Femur (tissue), 1 donor: Measurements from ENCODE around the gene SRRM2.

ENCODE experiments used
- DNase-seq: peaks from one replicate; pipeline ENCODE4 v3.0.0-alpha.2; 2017

SRRM2 gene

DNA sequence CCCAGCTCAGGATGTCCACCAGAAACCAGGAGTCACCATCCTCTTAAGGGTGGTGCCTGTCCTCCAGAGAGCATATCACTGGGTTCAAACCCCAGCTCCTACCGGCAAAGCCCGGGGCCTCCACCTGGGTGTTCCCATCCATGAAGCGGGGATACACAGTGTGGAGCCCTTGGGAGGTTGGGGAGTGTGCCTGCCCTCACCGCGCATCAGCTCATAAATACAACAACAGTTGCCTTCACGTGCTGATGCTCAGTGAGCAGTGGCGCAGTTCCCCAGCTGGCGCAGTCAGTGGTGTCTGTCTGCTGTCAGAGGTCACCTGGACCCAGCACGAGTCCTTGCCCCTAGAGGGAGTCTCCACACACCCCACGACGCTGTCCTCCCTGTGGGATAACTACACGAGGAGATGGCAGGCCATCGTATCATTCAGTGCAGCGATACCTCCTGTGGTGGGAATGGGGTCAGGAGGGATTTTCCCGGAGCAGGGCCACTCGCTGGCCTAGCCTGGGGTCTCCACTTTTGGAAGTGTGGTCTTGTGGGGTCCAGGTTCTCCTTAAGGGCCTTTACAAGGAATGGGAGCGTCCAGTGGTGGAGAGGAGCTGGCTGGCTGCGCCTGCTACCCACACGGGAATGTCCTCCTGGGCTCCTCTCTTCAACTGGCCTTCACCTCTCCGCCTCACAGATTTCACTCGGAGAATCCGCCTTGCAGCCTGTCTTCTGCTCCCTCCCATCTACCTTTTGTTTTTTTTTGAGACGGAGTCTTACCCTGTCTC lies 26.9 kb downstream of the SRRM2 start:
- peak; percentile 19 for DNase-seq

DNA sequence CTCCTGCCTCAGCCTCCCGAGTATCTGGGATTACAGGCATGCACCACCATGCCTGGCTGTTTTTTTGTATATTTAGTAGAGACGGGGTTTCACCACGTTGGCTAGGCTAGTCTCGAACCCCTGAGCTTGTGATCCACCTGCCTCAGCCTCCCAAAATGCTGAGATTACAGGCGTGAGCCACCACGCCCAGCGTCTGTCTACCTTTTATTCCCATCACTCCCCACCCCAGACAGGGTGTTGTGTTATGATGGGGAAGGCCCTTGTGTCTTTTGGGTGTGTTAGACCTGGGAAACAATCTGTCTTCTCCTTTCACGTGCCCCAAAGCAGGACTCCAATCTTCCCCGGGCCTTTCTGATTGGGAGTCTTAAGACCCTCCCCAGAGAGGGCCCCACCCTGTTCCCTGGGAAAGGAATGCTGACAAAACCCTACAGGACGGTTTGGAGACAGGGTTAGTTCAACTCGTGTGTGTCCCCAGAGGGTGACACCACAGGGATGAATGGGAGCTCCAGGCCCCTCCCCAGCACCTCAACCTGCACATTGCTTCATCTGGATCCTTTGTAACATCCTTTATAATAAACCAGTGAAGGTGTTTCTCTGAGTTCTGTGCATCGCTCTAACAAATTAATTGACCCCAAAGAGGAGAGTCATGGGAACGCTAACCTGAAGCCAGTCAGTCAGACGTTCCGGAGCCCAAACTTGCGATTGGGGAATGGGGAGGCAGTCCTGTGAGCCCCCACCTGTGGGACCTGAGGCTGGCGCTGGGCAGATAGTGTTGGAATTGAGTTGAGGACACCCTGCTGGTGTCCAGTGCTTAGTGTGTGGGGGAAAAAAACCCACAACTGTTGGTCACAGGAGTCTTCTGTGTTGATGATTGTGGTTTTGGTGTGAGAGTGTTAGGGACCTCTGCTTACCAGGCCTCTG lies 27.8 kb downstream of the SRRM2 start:
- DNase-seq, result peak; percentile 5

DNA sequence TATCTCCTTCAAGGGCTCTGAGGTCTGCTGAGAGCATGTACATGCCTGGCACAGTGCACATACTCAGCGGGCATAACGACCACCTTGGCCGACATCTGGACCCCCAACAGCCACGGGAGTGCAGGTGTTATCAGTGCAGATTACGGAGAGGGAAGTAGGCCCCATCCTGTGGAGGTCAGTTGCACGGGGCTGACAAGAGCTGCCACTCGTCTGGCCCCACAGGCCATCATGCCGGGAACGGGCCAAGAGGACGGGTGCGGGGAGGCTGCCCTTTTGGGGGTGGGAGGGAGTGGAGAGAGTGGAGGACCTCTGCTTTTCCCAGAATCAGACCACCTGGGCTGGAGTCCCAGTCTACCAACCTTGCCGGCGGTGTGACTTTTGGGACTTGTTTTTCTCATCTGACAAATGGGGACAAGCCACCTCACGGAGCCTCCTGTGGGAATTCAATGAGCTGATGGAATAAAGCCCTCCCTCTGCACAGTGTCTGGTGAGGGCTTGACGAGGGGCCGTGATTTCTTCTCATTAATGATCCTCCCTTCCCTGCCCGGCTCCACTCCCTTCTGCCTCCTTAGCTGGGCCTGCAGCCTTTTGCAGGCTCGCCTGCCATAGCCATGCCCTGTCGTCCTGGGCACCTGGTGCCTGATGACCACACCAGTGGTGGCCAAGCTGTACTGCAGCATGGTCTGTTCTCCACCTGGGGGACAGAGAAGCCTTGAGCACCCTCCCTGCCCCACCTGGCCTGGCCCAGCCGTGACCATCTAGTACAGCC lies 30.3 kb downstream of the SRRM2 start:
- DNase-seq, result peak; percentile 13

GRCh38 chr16:2783581-2784357 lies 31.3 kb downstream of the SRRM2 start:
- DNase-seq, result peak; percentile 5

- peak; percentile 14 for DNase-seq
Measured at GRCh38 chr16:2784358-2785100, 32.1 kb downstream of the SRRM2 start.

GRCh38 chr16:2785101-2785991 lies 32.9 kb downstream of the SRRM2 start:
- peak; percentile 19 for DNase-seq

- peak; percentile 11 for DNase-seq
Measured at GRCh38 chr16:2786061-2786825, 33.8 kb downstream of the SRRM2 start.

GRCh38 chr16:2786826-2787151 lies 34.4 kb downstream of the SRRM2 start:
- DNase-seq, result no peak

GRCh38 chr16:2787406-2787805 lies 35.0 kb downstream of the SRRM2 start, which contains the start of gene PRSS33:
TSS of gene PRSS33 (minus strand) at chr16:2787560. CDS start at chr16:2786547, 1,013 bp downstream.
- DNase-seq, result peak; percentile 13

GRCh38 chr16:2787961-2788360 lies 35.5 kb downstream of the SRRM2 start:
- DNase-seq, result peak; percentile 4

GRCh38 chr16:2790631-2791030 lies 38.2 kb downstream of the SRRM2 start:
- DNase-seq, result no peak

DNA sequence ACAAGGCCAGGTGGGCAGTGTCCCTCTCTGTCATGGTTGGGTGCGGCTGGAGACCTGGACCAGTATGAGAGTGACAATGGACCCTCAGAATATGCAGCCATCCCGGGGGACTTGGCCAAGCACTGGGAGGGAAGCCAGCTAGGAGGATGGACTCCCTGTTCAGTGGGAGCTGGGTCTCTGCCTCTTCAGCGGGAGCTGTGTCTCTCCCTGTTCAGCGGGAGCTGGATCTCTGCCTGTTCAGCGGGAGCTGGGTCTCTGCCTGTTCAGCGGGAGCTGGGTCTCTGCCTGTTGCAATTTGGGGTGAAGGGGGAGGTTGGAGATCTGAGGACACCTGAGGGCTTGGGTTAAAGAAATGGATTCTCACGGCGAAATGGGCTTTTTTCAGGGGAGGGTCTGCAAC lies 38.7 kb downstream of the SRRM2 start:
- no peak for DNase-seq

- DNase-seq, result no peak
Measured at GRCh38 chr16:2792940-2793339, 40.5 kb downstream of the SRRM2 start.

DNA sequence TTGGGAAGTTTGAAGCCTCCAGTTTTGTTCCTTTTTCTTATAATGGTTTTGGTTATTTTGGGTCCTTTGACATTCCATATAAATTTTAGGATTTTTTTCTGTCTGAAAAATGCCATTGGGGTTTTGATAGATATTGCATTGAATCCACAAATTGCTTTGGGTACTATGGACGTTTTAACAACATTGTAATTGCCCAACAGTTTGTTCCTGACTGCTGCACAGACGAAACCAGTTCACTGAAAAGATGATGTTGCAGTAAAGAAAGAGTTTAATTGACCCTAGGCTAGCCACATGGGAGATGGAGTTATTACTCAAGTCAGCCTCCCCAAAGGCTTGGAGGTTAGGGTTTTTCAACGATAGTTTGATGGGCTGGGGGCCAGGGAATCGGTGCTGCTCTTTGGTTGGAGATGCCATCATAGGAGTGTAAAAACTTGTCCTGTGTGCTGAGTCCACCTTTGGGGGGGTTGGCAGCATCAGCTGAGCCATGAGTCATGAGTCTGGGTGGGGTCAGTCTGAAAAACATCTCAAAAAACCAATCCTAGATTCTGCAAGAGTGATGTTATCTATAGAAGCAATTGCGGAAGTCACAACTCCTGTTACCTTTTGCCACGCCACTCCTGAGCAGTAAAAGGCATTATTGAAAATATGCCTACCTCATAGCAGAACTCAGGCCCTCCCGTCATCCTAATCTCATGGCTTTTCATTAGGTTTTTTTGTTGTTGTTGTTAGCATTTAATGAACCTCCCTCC lies 43.1 kb downstream of the SRRM2 start:
- DNase-seq, result no peak

GRCh38 chr16:2798723-2799204 lies 46.3 kb downstream of the SRRM2 start:
- no peak for DNase-seq

DNA sequence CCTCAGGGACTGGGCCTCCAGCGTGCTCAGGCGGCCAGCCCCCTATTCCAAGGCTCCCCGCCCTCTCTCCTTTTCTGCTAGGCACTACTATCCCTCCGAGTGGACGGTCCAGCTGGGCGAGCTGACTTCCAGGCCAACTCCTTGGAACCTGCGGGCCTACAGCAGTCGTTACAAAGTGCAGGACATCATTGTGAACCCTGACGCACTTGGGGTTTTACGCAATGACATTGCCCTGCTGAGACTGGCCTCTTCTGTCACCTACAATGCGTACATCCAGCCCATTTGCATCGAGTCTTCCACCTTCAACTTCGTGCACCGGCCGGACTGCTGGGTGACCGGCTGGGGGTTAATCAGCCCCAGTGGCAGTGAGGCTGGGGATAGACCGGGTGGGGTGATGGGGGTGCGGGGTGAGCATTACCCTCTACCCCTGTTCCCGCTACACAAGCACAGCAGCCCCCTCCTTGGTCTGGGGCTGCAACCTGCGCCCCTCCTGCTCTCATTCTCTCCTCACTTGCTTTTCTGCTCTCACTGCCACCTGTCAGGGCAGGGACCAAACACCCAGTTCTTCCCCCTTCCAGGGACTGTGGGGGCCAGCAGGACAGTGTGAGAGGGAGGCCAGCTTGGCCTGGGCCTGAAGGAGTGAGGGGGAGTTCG lies 46.9 kb downstream of the SRRM2 start:
- no peak for DNase-seq

- no peak for DNase-seq
Measured at GRCh38 chr16:2799859-2800226, 47.4 kb downstream of the SRRM2 start.

DNA sequence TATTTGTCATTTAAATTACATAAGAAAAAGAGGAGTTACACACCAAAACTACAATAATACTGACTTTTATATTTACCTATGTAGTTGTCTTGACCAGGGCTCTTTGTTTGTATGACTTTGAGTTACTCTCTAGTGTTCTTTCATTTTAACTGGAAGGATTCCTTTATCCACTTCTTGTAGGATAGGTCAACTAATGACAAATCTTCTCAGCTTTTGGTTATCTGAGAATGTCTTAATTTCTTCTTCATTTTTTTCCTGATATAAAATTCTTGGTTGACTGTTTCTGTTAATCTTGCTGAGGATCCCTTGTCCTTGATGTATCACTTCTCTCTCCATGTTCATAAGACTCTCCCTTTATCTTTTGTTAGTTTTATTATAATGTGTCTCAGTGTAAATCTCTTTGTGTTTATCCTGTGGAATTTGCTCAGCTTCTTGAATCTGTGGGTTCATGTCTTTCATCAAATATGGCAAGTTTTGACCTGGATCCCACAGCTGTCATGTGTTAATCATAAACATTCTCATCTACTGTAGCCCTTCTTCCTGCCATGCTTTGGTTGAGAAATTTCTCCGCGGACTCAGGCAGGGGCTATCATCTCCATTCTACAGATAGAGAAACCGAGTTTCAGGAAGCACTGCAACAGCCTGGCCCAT lies 51.2 kb downstream of the SRRM2 start:
- DNase-seq, result no peak
